ENCODE results near the gene TNFAIP8L3. TPM values are rescaled to one million over a fixed set of nuclear protein-coding genes. Genes with fewer than 3 reads are reported as not detected.

TNFAIP8L3 gene
- total and polyA plus RNA-seq, 2 of the 4 experiments (the other 2 are of a cell fraction): 0.29 to 0.90 TPM

GRCh38 chr15:51129535-51130188 lies 35.0 kb upstream of the TNFAIP8L3 start:
- no peak overlapping the region for H2BK120ac ChIP-seq (ENCODE audit: low read depth, low read length)
- H3K4me2 ChIP-seq (ENCODE audit: low read depth, low read length): no peak overlapping the region
- WGBS, 2 experiments (ENCODE audit: extremely low coverage in 2 of 2, insufficient read length in 1 of 2): 80% methylated on average over 1 of the region's 5 CpGs; no CpG with 5 or more reads in 1 of the 2 experiments
- H3K27me3 ChIP-seq (ENCODE audit: control insufficient read depth, insufficient read depth, low read length): no peaks in the 10 kb centered on the region
- no peak overlapping the region for H3K14ac ChIP-seq (replicated peaks; ENCODE audit: low read depth, low read length)
- peaks cover 14% of the 10 kb centered on the region for H3K9me1 ChIP-seq (ENCODE audit: insufficient read depth, low read length)
- H3K18ac ChIP-seq (ENCODE audit: low read depth, low read length): no peak overlapping the region
- TF ChIP-seq FOS (IDR thresholded peaks at IDR 0.05; ENCODE audit: low read depth, low read length): no peak
- TF ChIP-seq MAFK (IDR thresholded peaks at IDR 0.05; ENCODE audit: low read depth, low read length): no peak
- no peak for TF ChIP-seq CHD1 (IDR thresholded peaks at IDR 0.05; ENCODE audit: low read depth, low read length)
- TF ChIP-seq SMC3 (IDR thresholded peaks at IDR 0.05; ENCODE audit: low read depth, low read length): no peak
- TF ChIP-seq RCOR1 (IDR thresholded peaks at IDR 0.05; ENCODE audit: insufficient replicate concordance, low read length): no peak
- no peak for TF ChIP-seq USF2 (IDR thresholded peaks at IDR 0.05; ENCODE audit: low read depth, low read length)
- no peak for TF ChIP-seq CEBPB (IDR thresholded peaks at IDR 0.05; ENCODE audit: low read depth, low read length)
- no peak for TF ChIP-seq MXI1 (IDR thresholded peaks at IDR 0.05; ENCODE audit: borderline replicate concordance, low read depth, low read length)
- no peak for TF ChIP-seq MAZ (IDR thresholded peaks at IDR 0.05; ENCODE audit: borderline replicate concordance, low read depth, low read length)
- TF ChIP-seq BHLHE40 (IDR thresholded peaks at IDR 0.05; ENCODE audit: low read depth, low read length): no peak
- no peak for TF ChIP-seq RFX5 (IDR thresholded peaks at IDR 0.05; ENCODE audit: low read depth, low read length)
- no peak for TF ChIP-seq RAD21 (IDR thresholded peaks at IDR 0.05; ENCODE audit: low read length)
- no peak for TF ChIP-seq CTCF (conservative IDR thresholded peaks at IDR 0.05; ENCODE audit: low read depth, low read length)
- H3K4me3 ChIP-seq (ENCODE audit: insufficient read depth, low read depth, low read length): no peak overlapping the region
- H2BK20ac ChIP-seq (ENCODE audit: low read depth, low read length): no peak overlapping the region
- H4K91ac ChIP-seq (ENCODE audit: insufficient read depth, low read depth, low read length): no peak overlapping the region
- H3K36me3 ChIP-seq (ENCODE audit: control insufficient read depth, insufficient read depth, low read length): no peaks in the 10 kb centered on the region
- no peak overlapping the region for H3K56ac ChIP-seq (ENCODE audit: extremely low read depth, insufficient read depth, low read length)
- no peak overlapping the region for H4K5ac ChIP-seq (ENCODE audit: low read depth, low read length)
- dilution Hi-C loops (cut with HindIII; ENCODE audit: low sequenced_read_pairs, unreplicated experiment): no loop called here
- H3K23ac ChIP-seq (ENCODE audit: low read depth, low read length): no peak overlapping the region
- DNase-seq (no peak), ATAC-seq (ENCODE audit: low read depth) (no peak)
- peaks cover 6% of the 10 kb centered on the region for H3K4me1 ChIP-seq (ENCODE audit: control insufficient read depth, insufficient read depth, low read length)
- no peak overlapping the region for H3K27ac ChIP-seq (ENCODE audit: insufficient read depth, low read length)
- no peaks in the 10 kb centered on the region for H3K9me3 ChIP-seq (ENCODE audit: control insufficient read depth, insufficient read depth, low read length)
- ChIA-PET POLR2A (ENCODE audit: unreplicated experiment) (no interaction called here), CTCF (no interaction called here)
- no peak overlapping the region for H2AK9ac ChIP-seq (replicated peaks; ENCODE audit: low read depth, low read length, poor library complexity)
- BruUV-seq (replicated peaks): no TSS peak
- H3K4ac ChIP-seq (ENCODE audit: low read depth, low read length): no peak overlapping the region
- H2AK5ac ChIP-seq (ENCODE audit: low read depth, low read length): no peak overlapping the region
- no peak overlapping the region for H2BK15ac ChIP-seq (ENCODE audit: low read depth, low read length)
- in situ Hi-C loops (cut with MboI; ENCODE audit: low sequenced_read_pairs): no loop called here
- no peak overlapping the region for H2BK5ac ChIP-seq (ENCODE audit: low read depth, low read length, poor library complexity, severe bottlenecking)
- H3K9ac ChIP-seq (ENCODE audit: low read depth, low read length): no peak overlapping the region
- no peak overlapping the region for H4K8ac ChIP-seq (ENCODE audit: low read depth in 2 of 2, low read length in 2 of 2)
- no peaks in the 10 kb centered on the region for H3K79me1 ChIP-seq (ENCODE audit: low read depth in 1 of 2, low read length in 2 of 2)
- H4K20me1 ChIP-seq (ENCODE audit: insufficient read depth, low read length): peaks cover 4% of the 10 kb centered on the region; the same call in 1 of the 2 replicates
- H2AFZ ChIP-seq (replicated peaks; ENCODE audit: low read length, poor library complexity): no peak overlapping the region
- intact Hi-C loops (cut with micrococcal nuclease): no loop called here
